GM12878 (cell line): ENCODE measurements around the gene ZNF592. TPM values are rescaled to one million over a fixed set of nuclear protein-coding genes. Genes with fewer than 3 reads are reported as not detected.

ENCODE experiments used
- ATAC-seq: fragments of 200-7000 bp; cut with Tn5 transposase; 3 replicates; pipeline ENCODE4 v1.9.1; 2020; ENCODE audit warnings: mild to moderate bottlenecking, moderate library complexity
- BruUV-seq: library from RNA; stranded (reverse); fragments of 400-500 nt; replicated peaks from 2 replicates; lab custom pipeline; 2021; lab: Mats Ljungman, UMichigan
- CTCF ChIA-PET: fragments of 300-600 bp; sonication (Branson Sonifier 250); formaldehyde crosslinking; extraction: SDS; loops from one replicate; lab custom pipeline; 2021; ENCODE audit warnings: inconsistent platforms; lab: Yijun Ruan, JAX
- POLR2A ChIA-PET: fragments of 350-600 bp; formaldehyde crosslinking; extraction: SDS; loops from one replicate; lab custom pipeline; 2021; ENCODE audit warnings: inconsistent platforms; lab: Charles Lee
- RAD21 ChIA-PET: fragments of 300-600 bp; sonication (Branson Sonifier 250); formaldehyde crosslinking; loops from one replicate; lab custom pipeline; 2023; ENCODE audit warnings: antibody characterized with exemption; ENCODE audit not compliant: unreplicated experiment; lab: Charles Lee
- SMC1A ChIA-PET: fragments of 300-600 bp; sonication (Branson Sonifier 250); formaldehyde crosslinking; loops from one replicate; lab custom pipeline; 2023; ENCODE audit not compliant: unreplicated experiment, uncharacterized antibody; lab: Charles Lee
- DNase-seq: peaks from one replicate; pipeline ENCODE4 v3.0.0-alpha.2; 2011; ENCODE audit warnings: low read depth, low spot score
- FAIRE-seq: peaks from 3 replicates; lab custom pipeline; 2011; peaks lifted over from hg19 to GRCh38; lab: Jason Lieb, UNC
- H2AFZ ChIP-seq: 2 replicates; pipeline ENCODE4 v1.6.0; 2011; ENCODE audit warnings: low read depth, low read length, control low read depth; ENCODE audit not compliant: control insufficient read depth
- H3K27ac ChIP-seq: 2 replicates; pipeline ENCODE4 v1.5.1; 2011; ENCODE audit warnings: control low read depth; ENCODE audit not compliant: control insufficient read depth, insufficient read depth
- H3K27me3 ChIP-seq, 2 experiments: replicated peaks in 1 of 2; 2 replicates each; pipeline versions ENCODE4 v1.6.0 to v1.6.1; 2011; ENCODE audit warnings: low read length in 1 of 2; ENCODE audit not compliant: control insufficient read depth in 2 of 2, insufficient read depth in 2 of 2
- H3K36me3 ChIP-seq, 2 experiments: 2 replicates each; pipeline ENCODE4 v1.5.1; 2011; ENCODE audit warnings: low read length in 1 of 2; ENCODE audit not compliant: control insufficient read depth in 2 of 2, insufficient read depth in 2 of 2
- H3K4me1 ChIP-seq: 2 replicates; pipeline ENCODE4 v1.6.1; 2011; ENCODE audit warnings: mild to moderate bottlenecking, low read length, moderate library complexity, mixed read lengths; ENCODE audit not compliant: control insufficient read depth, insufficient read depth
- H3K4me2 ChIP-seq: 2 replicates; pipeline ENCODE4 v1.6.0; 2011; ENCODE audit warnings: control low read depth; ENCODE audit not compliant: control insufficient read depth, insufficient read depth
- H3K4me3 ChIP-seq: fragments of 200-600 bp; sonication (generic); 2 replicates; pipeline ENCODE4 v1.5.1; 2016
- H3K79me2 ChIP-seq: 2 replicates; pipeline ENCODE4 v1.6.0; 2011; ENCODE audit warnings: low read length; ENCODE audit not compliant: control insufficient read depth, insufficient read depth
- H3K9ac ChIP-seq: 2 replicates; pipeline ENCODE4 v1.8.0; 2011; ENCODE audit warnings: low read length, control low read depth, mixed read lengths; ENCODE audit not compliant: control insufficient read depth, insufficient read depth
- H3K9me3 ChIP-seq: replicated peaks from 3 replicates; pipeline ENCODE4 v1.5.1; 2011; ENCODE audit warnings: mild to moderate bottlenecking, low read length; ENCODE audit not compliant: control insufficient read depth, insufficient read depth
- H4K20me1 ChIP-seq: 2 replicates; pipeline ENCODE4 v1.6.0; 2011; ENCODE audit not compliant: control insufficient read depth, insufficient read depth
- ATF3 ChIP-seq: IDR thresholded peaks from 2 replicates; pipeline ENCODE4 v1.6.1; 2011; ENCODE audit warnings: low read depth, mild to moderate bottlenecking, low read length, moderate library complexity, borderline replicate concordance; ENCODE audit errors: extremely low read depth
- CREB1 ChIP-seq: IDR thresholded peaks from 2 replicates; pipeline ENCODE4 v1.6.1; 2012; ENCODE audit warnings: low read depth, mild to moderate bottlenecking, inconsistent platforms
- IRF5 ChIP-seq: fragments of 450-650 bp; IDR thresholded peaks from 2 replicates; pipeline ENCODE4 v1.6.1; 2017; ENCODE audit warnings: borderline replicate concordance
- PAX5 ChIP-seq: IDR thresholded peaks from 2 replicates; pipeline ENCODE4 v1.6.1; 2011; ENCODE audit warnings: low read depth, low read length, borderline replicate concordance
- TCF12 ChIP-seq: IDR thresholded peaks from 2 replicates; pipeline ENCODE4 v1.6.1; 2011; ENCODE audit warnings: low read depth, mild to moderate bottlenecking, low read length
- ZNF24 ChIP-seq: fragments of 450-650 bp; IDR thresholded peaks from 2 replicates; pipeline ENCODE4 v1.6.1; 2017; ENCODE audit warnings: antibody characterized with exemption, mild to moderate bottlenecking
- WGBS: methylation state at CpG from one replicate; pipeline ENCODE4 v1.1.6; 2016; ENCODE audit warnings: low lambda C conversion rate; ENCODE audit not compliant: insufficient replicate concordance, insufficient coverage; ENCODE audit errors: missing lambda C conversion rate; 5-methylcytosine and 5-hydroxymethylcytosine counted together
- in situ Hi-C: fragments of 300-500 bp; cut with MboI; formaldehyde crosslinking; loops from 9 replicates; pipeline ENCODE4 v1.14.3; 2018; ENCODE audit warnings: mixed read lengths
- intact Hi-C: fragments of 100-400 bp; cut with micrococcal nuclease; formaldehyde crosslinking; loops from one replicate; pipeline ENCODE4 v1.14.2; 2022; ENCODE audit not compliant: unreplicated experiment
- polyA plus RNA-seq, 11 experiments: library from polyadenylated mRNA; depleted of rRNA in 4 of 11; unstranded in 6 of 11; stranded (reverse) in 5 of 11; fragments of >200 nt; fragmentation: Nextera tagmentation in 4 of 11; fragmentation: Illumina TruSeq in 1 of 11; extraction: Ambion mirVana in 4 of 11; extraction: Trizol in 1 of 11; gene quantifications; 1 replicate in 1 of 11; 2 replicates in 10 of 11; pipeline versions ENCODE4 v1.2.1 to v1.2.3, GENCODE V29; 2011 to 2016; ENCODE audit warnings: inconsistent platforms in 2 of 11, missing spikeins in 2 of 11, low read depth in 1 of 11
- total RNA-seq, 4 experiments: library from RNA; depleted of rRNA in 3 of 4; stranded (reverse); fragments of >200 nt in 3 of 4; fragmentation: Illumina TruSeq in 1 of 4; extraction: Trizol in 1 of 4; gene quantifications; 2 replicates each; pipeline versions ENCODE4 v1.2.1 to v1.2.3, GENCODE V29; 2013 to 2021

The ZNF592 gene
- total and polyA plus RNA-seq, 10 of the 15 experiments (the other 5 are each of a cell fraction or from before 2014, with no cell fraction given): 0.95 to 23.7 (median 8.6) TPM

- POLR2A ChIA-PET: no interaction called here
- no peak overlapping the region for H3K27ac ChIP-seq
- H3K27me3 ChIP-seq: no peaks in the 10 kb centered on the region
- FAIRE-seq (no peak), DNase-seq (no peak), ATAC-seq (no peak)
- no TSS peak for BruUV-seq
- peaks cover 5% of the 10 kb centered on the region for H3K9me3 ChIP-seq
- H2AFZ ChIP-seq: no peak overlapping the region
- in situ Hi-C loops (no loop called here), intact Hi-C loops (loop anchor here (5.0 to 10.0 kb wide), 2 partner anchors 81 to 199 kb away; no protein-coding TSS in a partner anchor)
- H3K4me3 ChIP-seq: no peak overlapping the region
- no peak for TF ChIP-seq ATF3
- TF ChIP-seq PAX5: no peak
- TF ChIP-seq ZNF24: no peak
- TF ChIP-seq CREB1: no peak
- no peak for TF ChIP-seq IRF5
- no peak for TF ChIP-seq TCF12
- RAD21 ChIA-PET: interaction anchor here (0.5 to 1.4 kb wide), 2 partner anchors 10 to 110 kb away, joined by 3 read pairs; no protein-coding TSS in a partner anchor
- no peaks in the 10 kb centered on the region for H4K20me1 ChIP-seq
- no peaks in the 10 kb centered on the region for H3K4me1 ChIP-seq
- H3K9ac ChIP-seq: no peak overlapping the region
- H3K4me2 ChIP-seq: no peak overlapping the region
- CTCF ChIA-PET: interaction anchor here (1.0 to 3.0 kb wide), 5 partner anchors 11 to 222 kb away, joined by 3 to 26 read pairs (median 10); no protein-coding TSS in a partner anchor
- SMC1A ChIA-PET: interaction anchor here (1.1 to 1.4 kb wide), 3 partner anchors 12 to 80 kb away, joined by 3 to 4 read pairs (median 3); no protein-coding TSS in a partner anchor
- no peaks in the 10 kb centered on the region for H3K79me2 ChIP-seq
- WGBS: 75% methylated on average over 1 of the region's 1 CpG
- no peaks in the 10 kb centered on the region for H3K36me3 ChIP-seq
These were observed 97.9 kb downstream of the ZNF592 start for GRCh38 chr15:84846269-84846668.
